CD4-positive, alpha-beta T cell (primary cell): ENCODE data around the gene HOTAIR. TPM values are rescaled to one million over a fixed set of nuclear protein-coding genes. Genes with fewer than 3 reads are reported as not detected.

Source experiments
- ATAC-seq: fragments of 200-7000 bp; cut with Tn5 transposase; one replicate; pipeline ENCODE4 v1.10.0; 2022; ENCODE audit warnings: mild to moderate bottlenecking; ENCODE audit not compliant: poor library complexity
- CTCF ChIA-PET: fragments of 350-600 bp; sonication (Branson Sonifier 250); formaldehyde crosslinking; loops from one replicate; lab custom pipeline; 2021; ENCODE audit warnings: antibody characterized with exemption, inconsistent platforms; lab: Charles Lee
- POLR2A ChIA-PET: fragments of 350-600 bp; sonication (Branson Sonifier 250); formaldehyde crosslinking; loops from one replicate; lab custom pipeline; 2021; ENCODE audit warnings: antibody characterized with exemption, inconsistent platforms; lab: Charles Lee
- DNase-seq, 14 experiments: peaks; one replicate each; pipeline ENCODE4 v3.0.0-alpha.2; 2013 to 2020; ENCODE audit warnings: mixed read lengths in 2 of 14
- H3K27ac ChIP-seq, 2 donors: one replicate each; pipeline versions ENCODE4 v1.5.1 to v1.7.0; 2013; ENCODE audit warnings: low read length in 2 of 2, low read depth in 1 of 2, mild to moderate bottlenecking in 1 of 2
- H3K27me3 ChIP-seq, 2 experiments: 1 replicate in 1 of 2; 2 replicates in 1 of 2; pipeline versions ENCODE4 v1.6.1 to v1.7.0; 2013; ENCODE audit warnings: low read length in 2 of 2, control low read depth in 1 of 2, mild to moderate bottlenecking in 1 of 2, moderate library complexity in 1 of 2; ENCODE audit not compliant: insufficient read depth in 2 of 2, control insufficient read depth in 1 of 2
- H3K36me3 ChIP-seq: one replicate; pipeline ENCODE4 v1.6.1; 2013; ENCODE audit warnings: low read length, control low read depth; ENCODE audit not compliant: insufficient read depth
- H3K4me1 ChIP-seq: one replicate; pipeline ENCODE4 v1.6.1; 2013; ENCODE audit warnings: low read length, control low read depth; ENCODE audit not compliant: insufficient read depth
- H3K4me3 ChIP-seq: one replicate; pipeline ENCODE4 v1.5.1; 2013; ENCODE audit warnings: mild to moderate bottlenecking, low read length, moderate library complexity
- H3K9me3 ChIP-seq, 2 experiments: 1 replicate in 1 of 2; 2 replicates in 1 of 2; pipeline versions ENCODE4 v1.6.1 to v1.7.0; 2013; ENCODE audit warnings: low read length in 2 of 2, mild to moderate bottlenecking in 2 of 2, control low read depth in 1 of 2, moderate library complexity in 1 of 2; ENCODE audit not compliant: control insufficient read depth in 1 of 2, insufficient read depth in 1 of 2
- H3K27ac Mint-ChIP-seq: one replicate; pipeline ENCODE4 v1.8.0; 2020; ENCODE audit warnings: mixed read lengths
- H3K27me3 Mint-ChIP-seq: one replicate; pipeline ENCODE4 v1.8.0; 2021; ENCODE audit warnings: mixed read lengths
- H3K36me3 Mint-ChIP-seq: one replicate; pipeline ENCODE4 v1.8.0; 2021; ENCODE audit warnings: low read depth, mixed read lengths
- H3K4me1 Mint-ChIP-seq: one replicate; pipeline ENCODE4 v1.8.0; 2021; ENCODE audit warnings: low read depth, mixed read lengths
- H3K4me3 Mint-ChIP-seq: one replicate; pipeline ENCODE4 v1.8.0; 2020; ENCODE audit warnings: mild to moderate bottlenecking, mixed read lengths
- H3K9me3 Mint-ChIP-seq: one replicate; pipeline ENCODE4 v1.8.0; 2020; ENCODE audit warnings: mixed read lengths
- CTCF ChIP-seq: fragments of 200-600 bp; IDR thresholded peaks from one replicate; pipeline ENCODE4 v1.8.0; 2022; ENCODE audit warnings: antibody characterized with exemption, mild to moderate bottlenecking
- intact Hi-C, 2 experiments: fragments of 100-400 bp; cut with DNase I in 1 of 2; cut with micrococcal nuclease in 1 of 2; formaldehyde crosslinking; loops; one replicate each; pipeline versions ENCODE4 v1.15.1 to v1.9.0; 2023 to 2025; cut with DNase I, micrococcal nuclease
- total RNA-seq, 174 experiments: library from RNA in 2 of 174; stranded (reverse) in 2 of 174; gene quantifications; one replicate each; pipeline ENCODE4 v1.2.3 and lab custom pipeline; 2021 to 2026

The HOTAIR gene
- total RNA-seq, 2 experiments from 2014 or later: not detected

- Mint-ChIP-seq H3K4me3 (no peak overlapping the region), H3K27me3 (peaks cover 98% of the 10 kb centered on the region), H3K36me3 (peaks cover 5% of the 10 kb centered on the region), H3K4me1 (peaks cover 44% of the 10 kb centered on the region), H3K9me3 (no peaks in the 10 kb centered on the region), H3K27ac (no peak overlapping the region)
- Histone ChIP-seq H3K4me1 (peaks cover 43% of the 10 kb centered on the region), H3K36me3 (no peaks in the 10 kb centered on the region), H3K4me3 (no peak overlapping the region), H3K27ac (no peak overlapping the region), H3K9me3 (peaks cover 0 to 61% of the 10 kb centered on the region in 2 experiments), H3K27me3 (peaks cover 88 to 100% of the 10 kb centered on the region in 2 experiments)
- no peak for TF ChIP-seq CTCF
- ATAC-seq (no peak), DNase-seq (no peak)
- intact Hi-C loops: no loop called here
- ChIA-PET POLR2A (no interaction called here), CTCF (no interaction called here)
Measured at GRCh38 chr12:53969588-53970259, 5.0 kb downstream of the HOTAIR start.

GRCh38 chr12:53968214-53969127 lies 6.3 kb downstream of the HOTAIR start:
- peaks cover 35% of the 10 kb centered on the region for H3K4me1 ChIP-seq
- TF ChIP-seq CTCF: no peak
- H3K27me3 ChIP-seq: peaks cover 100% of the 10 kb centered on the region in 2 experiments
- no peak overlapping the region for H3K4me3 Mint-ChIP-seq
- no peak overlapping the region for H3K27ac ChIP-seq
- DNase-seq (no peak), ATAC-seq (no peak)
- H3K36me3 Mint-ChIP-seq: peaks cover 5% of the 10 kb centered on the region
- no peaks in the 10 kb centered on the region for H3K9me3 Mint-ChIP-seq
- CTCF ChIA-PET: no interaction called here
- H3K36me3 ChIP-seq: no peaks in the 10 kb centered on the region
- H3K27ac Mint-ChIP-seq: no peak overlapping the region
- peaks cover 100% of the 10 kb centered on the region for H3K27me3 Mint-ChIP-seq
- peaks cover 46% of the 10 kb centered on the region for H3K4me1 Mint-ChIP-seq
- POLR2A ChIA-PET: interaction anchor here (0.6 kb wide), 1 partner anchor 260 kb away, joined by 4 read pairs; no protein-coding TSS in a partner anchor
- H3K4me3 ChIP-seq: no peak overlapping the region
- intact Hi-C loops: no loop called here
- peaks cover 8 to 56% of the 10 kb centered on the region in 2 experiments for H3K9me3 ChIP-seq

GRCh38 chr12:53967421-53967925 lies 7.3 kb downstream of the HOTAIR start:
- Histone ChIP-seq H3K9me3 (peaks cover 8 to 53% of the 10 kb centered on the region in 2 experiments), H3K27ac (no peak overlapping the region), H3K4me1 (peaks cover 34% of the 10 kb centered on the region), H3K4me3 (no peak overlapping the region), H3K36me3 (no peaks in the 10 kb centered on the region), H3K27me3 (peaks cover 99 to 100% of the 10 kb centered on the region in 2 experiments)
- Mint-ChIP-seq H3K27ac (no peak overlapping the region), H3K36me3 (peaks cover 5% of the 10 kb centered on the region), H3K4me1 (peaks cover 38% of the 10 kb centered on the region), H3K9me3 (no peaks in the 10 kb centered on the region), H3K4me3 (no peak overlapping the region), H3K27me3 (peaks cover 100% of the 10 kb centered on the region)
- POLR2A ChIA-PET: no interaction called here
- TF ChIP-seq CTCF: no peak
- ATAC-seq (no peak), DNase-seq (no peak)
- intact Hi-C loops: no loop called here
- CTCF ChIA-PET: interaction anchor here (1.8 kb wide), 1 partner anchor 17 kb away, joined by 4 read pairs; the partner anchor contains the start of gene HOXC10
